IMR-90 (cell line): ENCODE data around the gene LRRC4C. TPM values are rescaled to one million over a fixed set of nuclear protein-coding genes. Genes with fewer than 3 reads are reported as not detected.
"Not testable (repeated sequence)": the region's sequence is repeated elsewhere in the genome, so short reads cannot be mapped to it uniquely, and the experiment has no call there.

ENCODE experiments used
- ATAC-seq: fragments of 200-7000 bp; cut with Tn5 transposase; 2 replicates; pipeline ENCODE4 v1.9.1; 2020; ENCODE audit warnings: low read depth, mild to moderate bottlenecking, moderate library complexity
- BruUV-seq: library from RNA; stranded (reverse); fragments of 400-500 nt; replicated peaks from 2 replicates; lab custom pipeline; 2021; lab: Mats Ljungman, UMichigan
- CTCF ChIA-PET: fragments of 300-600 bp; formaldehyde crosslinking; extraction: SDS; loops from one replicate; lab custom pipeline; 2021; ENCODE audit warnings: antibody characterized with exemption; lab: Yijun Ruan, JAX
- POLR2A ChIA-PET: fragments of 300-600 bp; sonication (Branson Sonifier 250); formaldehyde crosslinking; loops from one replicate; lab custom pipeline; 2022; ENCODE audit warnings: antibody characterized with exemption; ENCODE audit not compliant: unreplicated experiment; lab: Charles Lee
- DNase-seq: peaks from one replicate; pipeline ENCODE4 v3.0.0; 2013
- H2AFZ ChIP-seq: replicated peaks from 2 replicates; pipeline ENCODE3; 2013; ENCODE audit warnings: low read length, mild to moderate bottlenecking; ENCODE audit not compliant: poor library complexity
- H2AK5ac ChIP-seq: 2 replicates; pipeline ENCODE4 v1.6.1; 2013; ENCODE audit warnings: low read depth, low read length, inconsistent platforms
- H2AK9ac ChIP-seq: replicated peaks from 2 replicates; pipeline ENCODE3; 2013; ENCODE audit warnings: mild to moderate bottlenecking, low read depth, low read length, moderate library complexity; ENCODE audit not compliant: poor library complexity
- H2BK120ac ChIP-seq: 2 replicates; pipeline ENCODE4 v1.6.1; 2013; ENCODE audit warnings: low read depth, low read length, inconsistent platforms
- H2BK15ac ChIP-seq: 3 replicates; pipeline ENCODE4 v1.6.1; 2013; ENCODE audit warnings: low read depth, low read length, inconsistent platforms
- H2BK20ac ChIP-seq: 2 replicates; pipeline ENCODE4 v1.6.1; 2013; ENCODE audit warnings: low read depth, mild to moderate bottlenecking, inconsistent platforms, low read length, moderate library complexity
- H2BK5ac ChIP-seq: 2 replicates; pipeline ENCODE4 v1.6.1; 2013; ENCODE audit warnings: mild to moderate bottlenecking, low read depth, low read length, inconsistent platforms; ENCODE audit not compliant: poor library complexity, severe bottlenecking
- H3K14ac ChIP-seq: replicated peaks from 2 replicates; pipeline ENCODE4 v1.6.1; 2013; ENCODE audit warnings: low read depth, low read length, inconsistent platforms
- H3K18ac ChIP-seq: 2 replicates; pipeline ENCODE4 v1.6.1; 2013; ENCODE audit warnings: low read depth, low read length, control low read depth
- H3K23ac ChIP-seq: 2 replicates; pipeline ENCODE4 v1.6.1; 2013; ENCODE audit warnings: low read depth, low read length, inconsistent platforms
- H3K27ac ChIP-seq: 2 replicates; pipeline ENCODE4 v1.5.1; 2013; ENCODE audit warnings: mild to moderate bottlenecking, control low read depth, low read length; ENCODE audit not compliant: insufficient read depth
- H3K27me3 ChIP-seq: 2 replicates; pipeline ENCODE4 v1.6.1; 2013; ENCODE audit warnings: low read length; ENCODE audit not compliant: control insufficient read depth, insufficient read depth
- H3K36me3 ChIP-seq: 2 replicates; pipeline ENCODE4 v1.6.1; 2013; ENCODE audit warnings: low read length, mixed read lengths; ENCODE audit not compliant: control insufficient read depth, insufficient read depth
- H3K4ac ChIP-seq: 2 replicates; pipeline ENCODE4 v1.6.1; 2013; ENCODE audit warnings: low read depth, low read length, inconsistent platforms
- H3K4me1 ChIP-seq: 2 replicates; pipeline ENCODE4 v1.6.1; 2013; ENCODE audit warnings: low read length, mixed read lengths; ENCODE audit not compliant: control insufficient read depth, insufficient read depth
- H3K4me2 ChIP-seq: 2 replicates; pipeline ENCODE4 v1.6.1; 2013; ENCODE audit warnings: low read depth, mild to moderate bottlenecking, control low read depth, low read length, moderate library complexity
- H3K4me3 ChIP-seq: 2 replicates; pipeline ENCODE4 v1.5.1; 2013; ENCODE audit warnings: low read depth, mild to moderate bottlenecking, control low read depth, low read length, moderate library complexity; ENCODE audit not compliant: insufficient read depth
- H3K56ac ChIP-seq: 2 replicates; pipeline ENCODE4 v1.6.1; 2013; ENCODE audit warnings: low read length, inconsistent platforms; ENCODE audit not compliant: insufficient read depth; ENCODE audit errors: extremely low read depth
- H3K79me1 ChIP-seq, 2 experiments: 2 replicates each; pipeline ENCODE4 v1.6.1; 2013; ENCODE audit warnings: low read length in 2 of 2, inconsistent platforms in 1 of 2, low read depth in 1 of 2
- H3K9ac ChIP-seq: 2 replicates; pipeline ENCODE4 v1.6.1; 2013; ENCODE audit warnings: low read depth, low read length, control low read depth
- H3K9me1 ChIP-seq: 2 replicates; pipeline ENCODE4 v1.6.1; 2013; ENCODE audit warnings: low read length, inconsistent platforms; ENCODE audit not compliant: insufficient read depth
- H3K9me3 ChIP-seq: 2 replicates; pipeline ENCODE4 v1.6.1; 2013; ENCODE audit warnings: low read length; ENCODE audit not compliant: control insufficient read depth, insufficient read depth
- H4K20me1 ChIP-seq: 2 replicates; pipeline ENCODE4 v1.6.1; 2013; ENCODE audit warnings: low read length, inconsistent platforms; ENCODE audit not compliant: insufficient read depth
- H4K5ac ChIP-seq: 2 replicates; pipeline ENCODE4 v1.6.1; 2013; ENCODE audit warnings: mild to moderate bottlenecking, low read depth, low read length, control low read depth
- H4K8ac ChIP-seq, 2 experiments: 2 replicates each; pipeline ENCODE4 v1.6.1; 2013; ENCODE audit warnings: low read depth in 2 of 2, low read length in 2 of 2, control low read depth in 1 of 2, inconsistent platforms in 1 of 2
- H4K91ac ChIP-seq: 2 replicates; pipeline ENCODE4 v1.6.1; 2013; ENCODE audit warnings: low read depth, low read length, inconsistent platforms; ENCODE audit not compliant: insufficient read depth
- FOS ChIP-seq: fragments of 150-350 bp; IDR thresholded peaks from 2 replicates; pipeline ENCODE4 v1.6.1; 2016; ENCODE audit warnings: low read depth, low read length
- NFE2L2 ChIP-seq: fragments of 150-350 bp; IDR thresholded peaks from 2 replicates; pipeline ENCODE4 v1.6.1; 2016; ENCODE audit warnings: low read depth, mild to moderate bottlenecking, low read length
- WGBS, 2 experiments: methylation state at CpG; one replicate each; pipeline versions ENCODE4 v1.1.5 to v1.1.7; 2013; ENCODE audit warnings: missing lambda C conversion rate in 2 of 2; ENCODE audit not compliant: insufficient read length in 1 of 2; ENCODE audit errors: extremely low coverage in 2 of 2; 5-methylcytosine and 5-hydroxymethylcytosine counted together
- dilution Hi-C: fragments of 300-500 bp; cut with HindIII; formaldehyde crosslinking; loops from one replicate; pipeline ENCODE4 v1.14.3; 2018; ENCODE audit warnings: low sequenced_read_pairs; ENCODE audit not compliant: unreplicated experiment
- in situ Hi-C: fragments of 300-500 bp; cut with MboI; formaldehyde crosslinking; loops from 3 replicates; pipeline ENCODE4 v1.14.3; 2019; ENCODE audit warnings: low sequenced_read_pairs, inconsistent platforms, mixed read lengths
- intact Hi-C: fragments of 100-400 bp; cut with micrococcal nuclease; formaldehyde crosslinking; loops from 2 replicates; pipeline ENCODE4 v1.10.0; 2022
- polyA plus RNA-seq, 3 experiments: library from polyadenylated mRNA; depleted of rRNA; stranded (reverse); fragments of >200 nt; gene quantifications; 2 replicates each; pipeline ENCODE4 v1.2.3, GENCODE V29; 2012; ENCODE audit warnings: low replicate concordance in 1 of 3
- total RNA-seq: library from RNA; depleted of rRNA; stranded (reverse); fragments of >200 nt; gene quantifications from 2 replicates; pipeline ENCODE4 v1.2.3, GENCODE V29; 2012

The LRRC4C gene
- total and polyA plus RNA-seq, 2 of the 4 experiments (the other 2 are of a cell fraction) = under 0.01 to 0.03 TPM

DNA sequence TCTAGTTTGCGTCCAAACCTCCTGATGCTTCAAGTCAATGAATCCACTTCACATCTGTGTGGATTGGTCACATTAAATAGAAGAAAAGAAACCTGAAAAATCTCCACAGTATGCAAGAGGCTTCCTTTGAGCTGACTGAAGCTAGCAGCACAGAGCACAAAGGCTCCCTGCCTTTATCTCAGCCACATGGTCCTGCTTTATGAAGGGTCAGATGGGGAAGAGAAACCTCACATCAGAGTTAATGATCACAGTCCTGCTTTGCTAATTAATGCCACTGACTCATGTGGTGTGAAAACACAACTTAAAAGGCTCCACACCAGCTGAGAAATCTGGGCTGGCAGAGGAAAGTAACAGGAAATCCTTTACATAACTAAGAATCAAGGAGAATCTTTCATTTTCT lies 1291.0 kb downstream of the LRRC4C start:
- dilution Hi-C loops = no loop called here
- no CpG with 5 or more reads among the region's 1 CpG for WGBS, 2 experiments
- no peak overlapping the region for H3K4me2 ChIP-seq
- H4K91ac ChIP-seq = no peak overlapping the region
- no peaks in the 10 kb centered on the region for H3K36me3 ChIP-seq
- ATAC-seq = no peak
- H2AK9ac ChIP-seq = no peak overlapping the region
- ChIA-PET CTCF (no interaction called here), POLR2A (no interaction called here)
- H4K20me1 ChIP-seq = no peaks in the 10 kb centered on the region
- H3K4me3 ChIP-seq = no peak overlapping the region
- BruUV-seq = no TSS peak
- H3K79me1 ChIP-seq = no peaks in the 10 kb centered on the region
- H3K14ac ChIP-seq = no peak overlapping the region
- H3K9me1 ChIP-seq = no peaks in the 10 kb centered on the region
- DNase-seq = no peak
- H3K9me3 ChIP-seq = 0 out of 2 replicates have a peak, but pooled peaks cover 4% of the 10 kb centered on the region
- no peak overlapping the region for H2BK5ac ChIP-seq
- no peak overlapping the region for H3K56ac ChIP-seq
- no peak overlapping the region for H3K27ac ChIP-seq
- intact Hi-C loops = no loop called here
- H3K27me3 ChIP-seq = no peaks in the 10 kb centered on the region
- no peak overlapping the region for H2BK120ac ChIP-seq
- H3K9ac ChIP-seq = no peak overlapping the region
- no peaks in the 10 kb centered on the region for H3K4me1 ChIP-seq
- no peak overlapping the region for H4K5ac ChIP-seq
- H2BK20ac ChIP-seq = no peak overlapping the region
- H2BK15ac ChIP-seq = no peak overlapping the region
- TF ChIP-seq NFE2L2 (no peak), FOS (no peak)
- no peak overlapping the region for H3K18ac ChIP-seq
- H2AFZ ChIP-seq = no peak overlapping the region
- no peak overlapping the region for H4K8ac ChIP-seq
- no peak overlapping the region for H2AK5ac ChIP-seq
- no peak overlapping the region for H3K23ac ChIP-seq
- no peak overlapping the region for H3K4ac ChIP-seq
- in situ Hi-C loops = no loop called here

DNA sequence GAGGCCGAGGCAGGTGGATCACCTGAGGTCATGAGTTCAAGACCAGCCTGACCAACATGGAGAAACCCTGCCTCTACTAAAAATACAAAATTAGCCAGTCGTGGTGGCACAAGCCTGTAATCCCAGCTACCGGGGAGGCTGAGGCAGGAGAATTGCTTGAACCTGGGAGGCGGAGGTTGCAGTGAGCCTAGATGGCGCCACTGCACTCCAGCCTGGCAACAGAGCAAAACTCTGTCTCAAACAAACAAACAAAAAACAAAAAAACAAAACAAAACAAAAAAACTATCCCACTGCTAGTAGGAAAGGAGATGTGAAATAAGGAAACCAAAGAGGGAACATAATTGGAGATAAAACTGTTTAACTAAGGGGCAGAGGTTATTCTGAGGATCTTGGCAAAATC lies 1291.6 kb downstream of the LRRC4C start:
- intact Hi-C loops, H3K9me3 ChIP-seq, H4K91ac ChIP-seq, H3K4me3 ChIP-seq, H2AFZ ChIP-seq, POLR2A ChIA-PET, dilution Hi-C loops, H3K79me1 ChIP-seq, H2BK120ac ChIP-seq, ATAC-seq, H4K8ac ChIP-seq, H2BK15ac ChIP-seq, H2BK20ac ChIP-seq, H3K56ac ChIP-seq, H3K4me2 ChIP-seq, H2AK9ac ChIP-seq, H3K27me3 ChIP-seq, BruUV-seq, H3K9ac ChIP-seq, in situ Hi-C loops, H3K4ac ChIP-seq, H2AK5ac ChIP-seq, H3K9me1 ChIP-seq, H4K5ac ChIP-seq, H3K27ac ChIP-seq, H4K20me1 ChIP-seq, H3K36me3 ChIP-seq, H3K14ac ChIP-seq, H3K23ac ChIP-seq, H3K18ac ChIP-seq, DNase-seq, H3K4me1 ChIP-seq, H2BK5ac ChIP-seq: not testable (repeated sequence)
- CTCF ChIA-PET = interaction anchor here (1.3 kb wide), 1 partner anchor 126 kb away, joined by 3 read pairs; no protein-coding TSS in a partner anchor
- no CpG with 5 or more reads among the region's 5 CpGs for whole genome bisulfite sequencing, 2 experiments
